IMR-90 (cell line): ENCODE measurements around the gene MAML2. TPM values are rescaled to one million over a fixed set of nuclear protein-coding genes. Genes with fewer than 3 reads are reported as not detected.

Source experiments
- ATAC-seq: fragments of 200-7000 bp; cut with Tn5 transposase; 2 replicates; pipeline ENCODE4 v1.9.1; 2020; ENCODE audit warnings: low read depth, mild to moderate bottlenecking, moderate library complexity
- BruUV-seq: library from RNA; stranded (reverse); fragments of 400-500 nt; replicated peaks from 2 replicates; lab custom pipeline; 2021; lab: Mats Ljungman, UMichigan
- CTCF ChIA-PET: fragments of 300-600 bp; formaldehyde crosslinking; extraction: SDS; loops from one replicate; lab custom pipeline; 2021; ENCODE audit warnings: antibody characterized with exemption; lab: Yijun Ruan, JAX
- POLR2A ChIA-PET: fragments of 300-600 bp; sonication (Branson Sonifier 250); formaldehyde crosslinking; loops from one replicate; lab custom pipeline; 2022; ENCODE audit warnings: antibody characterized with exemption; ENCODE audit not compliant: unreplicated experiment; lab: Charles Lee
- DNase-seq: peaks from one replicate; pipeline ENCODE4 v3.0.0; 2013
- H2AFZ ChIP-seq: replicated peaks from 2 replicates; pipeline ENCODE3; 2013; ENCODE audit warnings: low read length, mild to moderate bottlenecking; ENCODE audit not compliant: poor library complexity
- H2AK5ac ChIP-seq: 2 replicates; pipeline ENCODE4 v1.6.1; 2013; ENCODE audit warnings: low read depth, low read length, inconsistent platforms
- H2AK9ac ChIP-seq: replicated peaks from 2 replicates; pipeline ENCODE3; 2013; ENCODE audit warnings: mild to moderate bottlenecking, low read depth, low read length, moderate library complexity; ENCODE audit not compliant: poor library complexity
- H2BK120ac ChIP-seq: 2 replicates; pipeline ENCODE4 v1.6.1; 2013; ENCODE audit warnings: low read depth, low read length, inconsistent platforms
- H2BK15ac ChIP-seq: 3 replicates; pipeline ENCODE4 v1.6.1; 2013; ENCODE audit warnings: low read depth, low read length, inconsistent platforms
- H2BK20ac ChIP-seq: 2 replicates; pipeline ENCODE4 v1.6.1; 2013; ENCODE audit warnings: low read depth, mild to moderate bottlenecking, inconsistent platforms, low read length, moderate library complexity
- H2BK5ac ChIP-seq: 2 replicates; pipeline ENCODE4 v1.6.1; 2013; ENCODE audit warnings: mild to moderate bottlenecking, low read depth, low read length, inconsistent platforms; ENCODE audit not compliant: poor library complexity, severe bottlenecking
- H3K14ac ChIP-seq: replicated peaks from 2 replicates; pipeline ENCODE4 v1.6.1; 2013; ENCODE audit warnings: low read depth, low read length, inconsistent platforms
- H3K18ac ChIP-seq: 2 replicates; pipeline ENCODE4 v1.6.1; 2013; ENCODE audit warnings: low read depth, low read length, control low read depth
- H3K23ac ChIP-seq: 2 replicates; pipeline ENCODE4 v1.6.1; 2013; ENCODE audit warnings: low read depth, low read length, inconsistent platforms
- H3K27ac ChIP-seq: 2 replicates; pipeline ENCODE4 v1.5.1; 2013; ENCODE audit warnings: mild to moderate bottlenecking, control low read depth, low read length; ENCODE audit not compliant: insufficient read depth
- H3K27me3 ChIP-seq: 2 replicates; pipeline ENCODE4 v1.6.1; 2013; ENCODE audit warnings: low read length; ENCODE audit not compliant: control insufficient read depth, insufficient read depth
- H3K36me3 ChIP-seq: 2 replicates; pipeline ENCODE4 v1.6.1; 2013; ENCODE audit warnings: low read length, mixed read lengths; ENCODE audit not compliant: control insufficient read depth, insufficient read depth
- H3K4ac ChIP-seq: 2 replicates; pipeline ENCODE4 v1.6.1; 2013; ENCODE audit warnings: low read depth, low read length, inconsistent platforms
- H3K4me1 ChIP-seq: 2 replicates; pipeline ENCODE4 v1.6.1; 2013; ENCODE audit warnings: low read length, mixed read lengths; ENCODE audit not compliant: control insufficient read depth, insufficient read depth
- H3K4me2 ChIP-seq: 2 replicates; pipeline ENCODE4 v1.6.1; 2013; ENCODE audit warnings: low read depth, mild to moderate bottlenecking, control low read depth, low read length, moderate library complexity
- H3K4me3 ChIP-seq: 2 replicates; pipeline ENCODE4 v1.5.1; 2013; ENCODE audit warnings: low read depth, mild to moderate bottlenecking, control low read depth, low read length, moderate library complexity; ENCODE audit not compliant: insufficient read depth
- H3K56ac ChIP-seq: 2 replicates; pipeline ENCODE4 v1.6.1; 2013; ENCODE audit warnings: low read length, inconsistent platforms; ENCODE audit not compliant: insufficient read depth; ENCODE audit errors: extremely low read depth
- H3K79me1 ChIP-seq, 2 experiments: 2 replicates each; pipeline ENCODE4 v1.6.1; 2013; ENCODE audit warnings: low read length in 2 of 2, inconsistent platforms in 1 of 2, low read depth in 1 of 2
- H3K9ac ChIP-seq: 2 replicates; pipeline ENCODE4 v1.6.1; 2013; ENCODE audit warnings: low read depth, low read length, control low read depth
- H3K9me1 ChIP-seq: 2 replicates; pipeline ENCODE4 v1.6.1; 2013; ENCODE audit warnings: low read length, inconsistent platforms; ENCODE audit not compliant: insufficient read depth
- H3K9me3 ChIP-seq: 2 replicates; pipeline ENCODE4 v1.6.1; 2013; ENCODE audit warnings: low read length; ENCODE audit not compliant: control insufficient read depth, insufficient read depth
- H4K20me1 ChIP-seq: 2 replicates; pipeline ENCODE4 v1.6.1; 2013; ENCODE audit warnings: low read length, inconsistent platforms; ENCODE audit not compliant: insufficient read depth
- H4K5ac ChIP-seq: 2 replicates; pipeline ENCODE4 v1.6.1; 2013; ENCODE audit warnings: mild to moderate bottlenecking, low read depth, low read length, control low read depth
- H4K8ac ChIP-seq, 2 experiments: 2 replicates each; pipeline ENCODE4 v1.6.1; 2013; ENCODE audit warnings: low read depth in 2 of 2, low read length in 2 of 2, control low read depth in 1 of 2, inconsistent platforms in 1 of 2
- H4K91ac ChIP-seq: 2 replicates; pipeline ENCODE4 v1.6.1; 2013; ENCODE audit warnings: low read depth, low read length, inconsistent platforms; ENCODE audit not compliant: insufficient read depth
- BHLHE40 ChIP-seq: fragments of 150-350 bp; IDR thresholded peaks from 2 replicates; pipeline ENCODE4 v1.6.1; 2016; ENCODE audit warnings: mild to moderate bottlenecking, low read depth, low read length
- CHD1 ChIP-seq: IDR thresholded peaks from 2 replicates; pipeline ENCODE4 v1.6.1; 2012; ENCODE audit warnings: low read depth, low read length, improper control_type of control experiment
- FOS ChIP-seq: fragments of 150-350 bp; IDR thresholded peaks from 2 replicates; pipeline ENCODE4 v1.6.1; 2016; ENCODE audit warnings: low read depth, low read length
- MAFK ChIP-seq: IDR thresholded peaks from 2 replicates; pipeline ENCODE4 v1.6.1; 2012; ENCODE audit warnings: low read depth, low read length, improper control_type of control experiment
- MXI1 ChIP-seq: IDR thresholded peaks from 2 replicates; pipeline ENCODE4 v1.6.1; 2012; ENCODE audit warnings: low read depth, mild to moderate bottlenecking, low read length, moderate library complexity, borderline replicate concordance
- NFE2L2 ChIP-seq: fragments of 150-350 bp; IDR thresholded peaks from 2 replicates; pipeline ENCODE4 v1.6.1; 2016; ENCODE audit warnings: low read depth, mild to moderate bottlenecking, low read length
- RAD21 ChIP-seq: IDR thresholded peaks from 2 replicates; pipeline ENCODE4 v1.6.1; 2012; ENCODE audit warnings: low read length, improper control_type of control experiment
- RCOR1 ChIP-seq: IDR thresholded peaks from 2 replicates; pipeline ENCODE4 v1.6.1; 2012; ENCODE audit warnings: mild to moderate bottlenecking, low read length, improper control_type of control experiment; ENCODE audit not compliant: insufficient replicate concordance
- RFX5 ChIP-seq: IDR thresholded peaks from 2 replicates; pipeline ENCODE4 v1.8.0; 2012; ENCODE audit warnings: low read depth, mild to moderate bottlenecking, low read length, moderate library complexity
- SMC3 ChIP-seq: fragments of 150-350 bp; IDR thresholded peaks from 2 replicates; pipeline ENCODE4 v1.6.1; 2016; ENCODE audit warnings: low read depth, mild to moderate bottlenecking, antibody characterized with exemption, low read length, moderate library complexity
- USF2 ChIP-seq: fragments of 150-350 bp; IDR thresholded peaks from 2 replicates; pipeline ENCODE4 v1.6.1; 2017; ENCODE audit warnings: mild to moderate bottlenecking, antibody characterized with exemption, low read length, low read depth
- WGBS, 2 experiments: methylation state at CpG; one replicate each; pipeline versions ENCODE4 v1.1.5 to v1.1.7; 2013; ENCODE audit warnings: missing lambda C conversion rate in 2 of 2; ENCODE audit not compliant: insufficient read length in 1 of 2; ENCODE audit errors: extremely low coverage in 2 of 2; 5-methylcytosine and 5-hydroxymethylcytosine counted together
- dilution Hi-C: fragments of 300-500 bp; cut with HindIII; formaldehyde crosslinking; loops from one replicate; pipeline ENCODE4 v1.14.3; 2018; ENCODE audit warnings: low sequenced_read_pairs; ENCODE audit not compliant: unreplicated experiment
- in situ Hi-C: fragments of 300-500 bp; cut with MboI; formaldehyde crosslinking; loops from 3 replicates; pipeline ENCODE4 v1.14.3; 2019; ENCODE audit warnings: low sequenced_read_pairs, inconsistent platforms, mixed read lengths
- intact Hi-C: fragments of 100-400 bp; cut with micrococcal nuclease; formaldehyde crosslinking; loops from 2 replicates; pipeline ENCODE4 v1.10.0; 2022
- polyA plus RNA-seq, 3 experiments: library from polyadenylated mRNA; depleted of rRNA; stranded (reverse); fragments of >200 nt; gene quantifications; 2 replicates each; pipeline ENCODE4 v1.2.3, GENCODE V29; 2012; ENCODE audit warnings: low replicate concordance in 1 of 3
- total RNA-seq: library from RNA; depleted of rRNA; stranded (reverse); fragments of >200 nt; gene quantifications from 2 replicates; pipeline ENCODE4 v1.2.3, GENCODE V29; 2012
- TF ChIP-seq, protein P1 (sequence below): fragments of 150-350 bp; IDR thresholded peaks from 2 replicates; pipeline ENCODE4 v1.6.1; 2016; ENCODE audit warnings: low read depth, mild to moderate bottlenecking, low read length, moderate library complexity, borderline replicate concordance

The MAML2 gene
- total and polyA plus RNA-seq, 2 of the 4 experiments (the other 2 are of a cell fraction): 15.0 to 19.5 TPM

- Histone ChIP-seq H3K9me1 (no peaks in the 10 kb centered on the region; the same call in 1 of the 2 replicates), H3K4me2 (no peak overlapping the region), H3K36me3 (peaks cover 3% of the 10 kb centered on the region), H2BK20ac (no peak overlapping the region), H3K18ac (no peak overlapping the region), H3K23ac (no peak overlapping the region), H3K4me3 (no peak overlapping the region), H4K20me1 (no peaks in the 10 kb centered on the region), H2AK9ac (no peak overlapping the region), H3K79me1 (peaks cover 19 to 22% of the 10 kb centered on the region in 2 experiments; a peak in 3 of 4 replicates), H4K5ac (no peak overlapping the region), H3K14ac (no peak overlapping the region), H3K9me3 (no peaks in the 10 kb centered on the region), H2BK120ac (no peak overlapping the region), H2AFZ (no peak overlapping the region), H3K9ac (no peak overlapping the region), H3K4ac (no peak overlapping the region), H2BK15ac (no peak overlapping the region), H2AK5ac (no peak overlapping the region), H4K8ac (no peak overlapping the region), H4K91ac (no peak overlapping the region), H3K4me1 (peaks cover 4% of the 10 kb centered on the region), H2BK5ac (no peak overlapping the region), H3K27ac (no peak overlapping the region), H3K56ac (no peak overlapping the region), H3K27me3 (no peaks in the 10 kb centered on the region)
- intact Hi-C loops (no loop called here), dilution Hi-C loops (loop anchor here (25.0 kb wide), 1 partner anchor 327 kb away; no protein-coding TSS in a partner anchor), in situ Hi-C loops (no loop called here)
- no peak for ATAC-seq
- ChIA-PET POLR2A (no interaction called here), CTCF (no interaction called here)
- BruUV-seq: no TSS peak
- WGBS, 2 experiments: no CpG with 5 or more reads among the region's 3 CpGs
- TF ChIP-seq, protein P1, sequence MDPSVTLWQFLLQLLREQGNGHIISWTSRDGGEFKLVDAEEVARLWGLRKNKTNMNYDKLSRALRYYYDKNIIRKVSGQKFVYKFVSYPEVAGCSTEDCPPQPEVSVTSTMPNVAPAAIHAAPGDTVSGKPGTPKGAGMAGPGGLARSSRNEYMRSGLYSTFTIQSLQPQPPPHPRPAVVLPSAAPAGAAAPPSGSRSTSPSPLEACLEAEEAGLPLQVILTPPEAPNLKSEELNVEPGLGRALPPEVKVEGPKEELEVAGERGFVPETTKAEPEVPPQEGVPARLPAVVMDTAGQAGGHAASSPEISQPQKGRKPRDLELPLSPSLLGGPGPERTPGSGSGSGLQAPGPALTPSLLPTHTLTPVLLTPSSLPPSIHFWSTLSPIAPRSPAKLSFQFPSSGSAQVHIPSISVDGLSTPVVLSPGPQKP: no peak
- TF ChIP-seq FOS (no peak), RAD21 (no peak), BHLHE40 (no peak), RCOR1 (no peak), MAFK (no peak), SMC3 (no peak), NFE2L2 (no peak), CHD1 (no peak), MXI1 (no peak), RFX5 (no peak), USF2 (no peak)
- DNase-seq: no peak
These were observed 307.3 kb downstream of the MAML2 start for GRCh38 chr11:96035740-96036078.
